Measurements from ENCODE around the gene DNAH1. TPM values are rescaled to one million over a fixed set of nuclear protein-coding genes. Genes with fewer than 3 reads are reported as not detected.

The DNAH1 gene
- total and polyA plus RNA-seq, 9 donors: 3.1 to 15.7 (median 7.8) TPM

DNA sequence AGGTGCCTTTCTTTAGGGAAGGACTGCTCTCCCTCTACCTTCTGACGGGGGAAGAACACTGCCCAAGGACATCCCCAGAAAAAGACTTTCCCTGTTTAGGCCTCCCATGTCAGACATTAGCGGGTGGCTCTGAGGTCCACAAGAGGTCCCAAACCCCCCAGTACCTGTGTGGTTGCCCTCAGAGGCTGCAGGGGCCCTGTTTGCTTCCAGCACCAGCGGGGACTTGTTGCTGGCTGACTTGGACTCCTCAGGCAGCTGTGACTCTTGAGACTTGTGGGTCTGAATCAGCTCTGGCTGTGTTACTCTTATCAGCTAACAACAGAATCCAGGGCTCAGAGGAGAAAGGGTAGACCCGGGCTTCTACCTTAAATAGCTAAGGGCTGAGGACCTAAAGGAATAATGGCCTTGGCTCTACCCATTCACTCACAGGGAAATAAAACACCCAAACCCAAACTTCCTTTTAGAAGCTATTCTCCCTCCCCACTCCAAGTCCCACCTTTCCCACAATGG, 89.5 kb downstream of the DNAH1 start:
- H3K4me3 ChIP-seq: no peak overlapping the region
- WGBS, 3 donors: 77 to 87% (median 79%) methylated on average over 4 of the region's 4 CpGs
- intact Hi-C loops (cut with DNase I): loop anchor here in 1 of 4 donors (10.0 kb wide), 1 partner anchor 121 kb away; the partner anchor contains the start of gene GLYCTK
- TF ChIP-seq POLR2A (IDR thresholded peaks at IDR 0.05) (no peak), EP300 (IDR thresholded peaks at IDR 0.05) (no peak)
- TF ChIP-seq, protein P1, sequence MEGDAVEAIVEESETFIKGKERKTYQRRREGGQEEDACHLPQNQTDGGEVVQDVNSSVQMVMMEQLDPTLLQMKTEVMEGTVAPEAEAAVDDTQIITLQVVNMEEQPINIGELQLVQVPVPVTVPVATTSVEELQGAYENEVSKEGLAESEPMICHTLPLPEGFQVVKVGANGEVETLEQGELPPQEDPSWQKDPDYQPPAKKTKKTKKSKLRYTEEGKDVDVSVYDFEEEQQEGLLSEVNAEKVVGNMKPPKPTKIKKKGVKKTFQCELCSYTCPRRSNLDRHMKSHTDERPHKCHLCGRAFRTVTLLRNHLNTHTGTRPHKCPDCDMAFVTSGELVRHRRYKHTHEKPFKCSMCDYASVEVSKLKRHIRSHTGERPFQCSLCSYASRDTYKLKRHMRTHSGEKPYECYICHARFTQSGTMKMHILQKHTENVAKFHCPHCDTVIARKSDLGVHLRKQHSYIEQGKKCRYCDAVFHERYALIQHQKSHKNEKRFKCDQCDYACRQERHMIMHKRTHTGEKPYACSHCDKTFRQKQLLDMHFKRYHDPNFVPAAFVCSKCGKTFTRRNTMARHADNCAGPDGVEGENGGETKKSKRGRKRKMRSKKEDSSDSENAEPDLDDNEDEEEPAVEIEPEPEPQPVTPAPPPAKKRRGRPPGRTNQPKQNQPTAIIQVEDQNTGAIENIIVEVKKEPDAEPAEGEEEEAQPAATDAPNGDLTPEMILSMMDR (IDR thresholded peaks at IDR 0.05): no peak
- DNase-seq: peak in 1 of 5 donors; percentile 13
- no peaks in the 10 kb centered on the region for H3K27me3 ChIP-seq
- H3K27ac ChIP-seq: no peak overlapping the region
- no peaks in the 10 kb centered on the region for H3K9me3 ChIP-seq
- peaks cover 3% of the 10 kb centered on the region for H3K4me1 ChIP-seq (ENCODE audit: insufficient read depth)
- no peaks in the 10 kb centered on the region for H3K36me3 ChIP-seq

DNA sequence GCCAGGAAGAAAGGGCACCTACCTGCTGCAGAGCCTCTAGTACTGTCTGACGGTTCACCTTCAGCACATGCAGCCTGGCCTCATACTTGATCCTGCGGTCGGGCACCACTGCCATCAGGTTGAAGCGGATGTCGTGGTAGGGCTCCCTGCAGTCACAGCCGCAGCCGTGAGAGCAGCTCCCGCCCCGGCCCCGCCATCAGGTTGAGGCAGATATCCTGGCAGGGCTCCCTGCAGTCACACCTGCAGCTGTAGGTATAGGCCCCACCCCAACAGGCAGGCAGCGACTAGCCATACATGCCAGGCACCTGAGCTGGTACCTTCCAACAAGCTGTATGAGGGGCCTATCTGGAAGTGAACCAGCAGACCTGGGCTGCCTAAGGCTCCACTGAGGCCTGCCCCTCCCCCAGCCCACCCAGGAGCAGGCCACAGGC, 90.1 kb downstream of the DNAH1 start:
- peaks cover 3% of the 10 kb centered on the region for H3K4me1 ChIP-seq (ENCODE audit: insufficient read depth)
- WGBS, 3 donors: 85 to 91% (median 89%) methylated on average over 11 of the region's 11 CpGs
- no peak overlapping the region for H3K27ac ChIP-seq
- no peaks in the 10 kb centered on the region for H3K36me3 ChIP-seq
- H3K9me3 ChIP-seq: no peaks in the 10 kb centered on the region
- DNase-seq: peak in 2 of 5 donors; percentile 38 to 41
- no peak overlapping the region for H3K4me3 ChIP-seq
- intact Hi-C loops (cut with DNase I): loop anchor here in 1 of 4 donors (10.0 kb wide), 1 partner anchor 121 kb away; the partner anchor contains the start of gene GLYCTK
- TF ChIP-seq, protein P1 (IDR thresholded peaks at IDR 0.05): no peak
- TF ChIP-seq POLR2A (IDR thresholded peaks at IDR 0.05) (no peak), EP300 (IDR thresholded peaks at IDR 0.05) (no peak)
- H3K27me3 ChIP-seq: no peaks in the 10 kb centered on the region

DNA sequence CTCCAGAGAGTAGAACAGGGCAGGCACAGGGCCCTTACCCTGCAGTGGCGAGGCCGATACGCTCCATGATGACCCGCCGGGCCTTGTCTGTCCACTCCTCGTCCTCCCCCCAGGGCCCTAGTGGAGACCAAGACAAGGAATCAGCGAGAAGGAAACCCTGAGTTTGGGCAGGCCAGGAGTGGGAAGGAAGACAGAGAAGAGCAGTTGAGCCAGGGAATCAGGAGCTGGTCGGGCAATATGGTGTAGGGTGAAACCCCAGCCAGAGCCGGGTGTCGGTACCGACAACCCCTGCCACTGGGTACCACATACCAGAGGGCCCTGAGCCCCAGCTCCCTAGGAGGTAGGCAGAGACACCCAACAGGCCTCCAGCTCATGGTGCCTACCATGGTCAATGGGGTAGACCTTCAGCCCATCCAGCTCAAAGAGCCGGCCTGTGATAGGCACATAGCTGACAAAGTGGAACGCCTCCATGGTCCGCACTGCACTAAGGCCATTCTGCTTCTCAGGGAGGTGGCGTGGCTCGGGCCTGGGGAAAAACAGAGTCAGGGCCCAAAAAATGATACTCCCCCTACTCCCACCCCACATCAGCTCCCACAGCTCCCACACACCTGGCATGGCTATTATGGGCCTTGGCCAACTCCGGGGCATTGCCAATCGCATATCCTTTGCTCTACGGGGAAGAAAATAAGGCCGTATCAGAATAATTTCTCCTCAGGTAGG, 90.8 kb downstream of the DNAH1 start:
- peak in 2 of 5 donors; percentile 33 to 37 for DNase-seq
- WGBS, 3 donors: 89 to 91% (median 90%) methylated on average over 19 to 20 of the region's 20 CpGs
- H3K36me3 ChIP-seq: no peaks in the 10 kb centered on the region

DNA sequence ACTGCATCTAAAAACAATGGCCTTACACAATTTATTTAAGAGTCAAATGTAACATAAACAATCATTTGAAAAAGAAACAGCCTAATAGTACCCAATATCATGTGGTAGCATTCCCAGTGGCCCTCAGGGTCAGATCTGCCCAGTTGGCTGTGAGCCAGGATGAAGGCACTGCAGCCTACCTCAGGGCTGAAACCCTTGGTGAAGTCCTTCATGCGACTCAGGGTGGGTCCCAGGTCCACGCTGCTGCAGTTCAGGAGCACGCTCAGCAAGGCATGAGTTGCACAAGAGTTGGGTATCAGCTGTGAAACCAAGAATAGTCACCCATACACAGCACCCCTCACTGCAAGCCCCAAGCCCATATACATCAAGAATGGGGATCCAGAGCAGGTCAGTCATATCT, 91.7 kb downstream of the DNAH1 start:
- Histone ChIP-seq H3K27me3 (no peaks in the 10 kb centered on the region), H3K4me3 (no peak overlapping the region), H3K9me3 (no peaks in the 10 kb centered on the region), H3K4me1 (ENCODE audit: insufficient read depth) (peaks cover 6% of the 10 kb centered on the region), H3K36me3 (no peaks in the 10 kb centered on the region), H3K27ac (no peak overlapping the region)
- DNase-seq: peak in 2 of 5 donors; percentile 47 to 50
- TF ChIP-seq, protein P1 (IDR thresholded peaks at IDR 0.05): no peak
- TF ChIP-seq POLR2A (IDR thresholded peaks at IDR 0.05) (no peak), EP300 (IDR thresholded peaks at IDR 0.05) (no peak)
- intact Hi-C loops (cut with DNase I): loop anchor here in 1 of 4 donors (10.0 kb wide), 1 partner anchor 123 kb away; the partner anchor contains the start of gene GLYCTK
- 78 to 97% (median 90%) methylated on average over 3 of the region's 3 CpGs for WGBS, 3 donors

More for the DNA sequence above, 90.8 kb downstream of the DNAH1 start:
- H3K4me3 ChIP-seq: no peak overlapping the region
- H3K27ac ChIP-seq: no peak overlapping the region
- no peak for TF ChIP-seq POLR2A (IDR thresholded peaks at IDR 0.05)
- TF ChIP-seq, protein P1 (IDR thresholded peaks at IDR 0.05): no peak
- TF ChIP-seq EP300 (IDR thresholded peaks at IDR 0.05): no peak
- H3K4me1 ChIP-seq (ENCODE audit: insufficient read depth): peaks cover 5% of the 10 kb centered on the region
- intact Hi-C loops (cut with DNase I): loop anchor here in 1 of 4 donors (10.0 kb wide), 1 partner anchor 122 kb away; the partner anchor contains the start of gene GLYCTK
- H3K27me3 ChIP-seq: no peaks in the 10 kb centered on the region
- no peaks in the 10 kb centered on the region for H3K9me3 ChIP-seq
